GM08714 (cell line): ENCODE results near the gene TPD52L1.
"Not testable (repeated sequence)": the region's sequence is repeated elsewhere in the genome, so short reads cannot be mapped to it uniquely, and the experiment has no call there.

Experiments
- H3K4me3 ChIP-seq: fragments of 200-500 bp; sonication (Bioruptor generic); 2 replicates; pipeline ENCODE4 v1.5.1; 2014; ENCODE audit warnings: mild to moderate bottlenecking, low read length, inconsistent platforms
- ZNF274 ChIP-seq: IDR thresholded peaks from 2 replicates; pipeline ENCODE4 v1.6.1; 2012; ENCODE audit warnings: mild to moderate bottlenecking, low read depth, low read length

Gene TPD52L1

DNA sequence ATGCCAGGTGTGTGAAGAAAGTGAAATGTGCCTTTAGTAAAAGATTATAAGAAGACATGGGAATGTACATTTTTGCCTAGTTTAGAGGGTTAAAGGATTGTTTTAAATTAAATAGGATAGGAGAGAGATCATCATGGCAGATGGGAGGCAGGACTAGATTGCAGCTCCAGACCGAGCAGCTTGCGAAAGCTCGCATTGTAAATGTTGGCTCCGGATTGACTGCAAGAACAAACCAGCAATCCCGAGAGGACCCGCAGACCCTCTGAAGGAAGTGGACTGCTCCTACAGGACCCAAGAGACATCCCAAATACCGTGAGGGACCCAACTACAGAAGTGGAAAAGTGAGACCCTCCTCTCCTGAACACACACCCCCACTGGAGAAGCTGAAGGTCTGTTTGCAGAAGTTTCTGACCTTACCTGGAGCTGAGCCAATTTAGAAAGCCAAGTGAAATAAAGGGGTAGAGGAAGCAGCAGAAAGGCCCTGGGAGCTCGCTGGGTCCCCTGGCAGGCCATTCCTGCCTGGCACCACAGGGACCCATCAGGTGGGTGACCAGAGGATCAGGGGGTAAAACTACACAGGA lies 30.0 kb upstream of the TPD52L1 start:
- TF ChIP-seq ZNF274 = no peak
- no peak overlapping the region for H3K4me3 ChIP-seq

DNA sequence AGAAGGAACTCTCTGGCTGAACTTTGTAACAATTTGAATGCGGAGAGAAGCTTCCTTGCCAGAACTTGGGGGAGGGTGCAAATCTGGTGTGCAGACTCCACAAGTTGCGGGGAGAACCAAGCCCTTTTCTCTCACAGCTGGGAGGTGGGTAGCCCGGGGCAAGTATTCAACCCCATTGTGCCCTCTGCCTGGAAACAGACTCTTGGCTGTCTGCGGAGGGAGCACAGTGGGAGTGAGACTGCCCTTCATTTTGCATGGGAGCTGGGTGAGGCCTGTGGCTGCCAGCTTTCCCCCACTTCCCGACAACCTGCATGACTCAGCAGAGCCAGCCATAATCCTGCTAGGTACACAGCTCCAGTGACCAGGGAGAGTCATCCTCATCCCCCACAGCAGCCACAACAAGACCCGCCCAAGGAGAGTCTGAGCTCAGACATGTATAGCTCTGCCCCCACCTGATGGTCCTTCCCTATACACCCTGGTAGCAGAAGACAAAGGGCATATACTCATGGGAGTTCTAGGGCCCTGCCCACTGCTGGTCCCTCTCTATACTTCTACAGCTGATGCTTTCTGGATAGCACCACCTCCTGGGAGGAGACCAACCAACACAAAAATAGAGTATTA lies 29.4 kb upstream of the TPD52L1 start:
- H3K4me3 ChIP-seq = no peak overlapping the region
- TF ChIP-seq ZNF274 = no peak

DNA sequence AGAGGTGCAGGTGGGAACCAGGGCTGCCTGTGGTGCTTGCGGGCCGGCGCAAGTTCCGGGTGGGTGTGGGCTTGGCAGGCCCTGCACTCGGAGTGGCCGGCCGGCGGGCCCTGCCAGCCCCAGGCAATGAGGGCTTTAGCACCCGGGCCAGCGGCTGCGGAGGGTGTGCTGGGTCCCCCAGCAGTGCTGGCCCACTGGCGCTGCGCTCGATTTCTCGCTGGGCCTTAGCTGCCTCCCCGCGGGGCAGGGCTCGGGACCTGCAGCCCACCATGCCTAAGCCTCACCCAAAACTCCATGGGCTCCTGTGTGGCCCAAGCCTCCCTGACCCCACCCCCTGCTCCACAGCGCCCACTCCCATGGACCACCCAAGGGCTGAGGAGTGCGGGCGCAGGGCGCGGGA lies 27.7 kb upstream of the TPD52L1 start:
- H3K4me3 ChIP-seq = not testable (repeated sequence)

- no peak for TF ChIP-seq ZNF274
- H3K4me3 ChIP-seq = no peak overlapping the region
Measured at GRCh38 chr6:125129354-125129753, 24.2 kb upstream of the TPD52L1 start.

DNA sequence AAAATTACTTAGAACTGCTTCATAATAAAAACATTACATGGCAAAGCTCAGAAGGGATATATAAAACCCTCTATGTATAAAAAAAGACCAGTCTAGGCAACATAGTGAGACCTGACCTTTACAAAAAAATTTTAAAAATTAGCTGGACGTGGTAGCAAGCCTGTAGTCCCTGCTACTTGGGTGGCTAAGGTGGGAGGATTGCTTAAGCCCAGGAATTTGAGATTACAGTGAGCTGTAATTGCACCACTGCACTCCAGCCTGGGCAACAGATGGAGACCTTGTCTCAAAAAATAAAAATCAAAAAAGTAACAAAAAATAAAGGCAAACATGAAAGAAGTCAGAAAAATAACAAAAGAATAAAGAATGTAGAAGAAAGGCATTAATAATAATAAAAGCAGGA lies 21.5 kb upstream of the TPD52L1 start:
- H3K4me3 ChIP-seq = no peak overlapping the region
- no peak for TF ChIP-seq ZNF274

GRCh38 chr6:125136378-125136777 lies 17.2 kb upstream of the TPD52L1 start:
- no peak overlapping the region for H3K4me3 ChIP-seq
- no peak for TF ChIP-seq ZNF274

DNA sequence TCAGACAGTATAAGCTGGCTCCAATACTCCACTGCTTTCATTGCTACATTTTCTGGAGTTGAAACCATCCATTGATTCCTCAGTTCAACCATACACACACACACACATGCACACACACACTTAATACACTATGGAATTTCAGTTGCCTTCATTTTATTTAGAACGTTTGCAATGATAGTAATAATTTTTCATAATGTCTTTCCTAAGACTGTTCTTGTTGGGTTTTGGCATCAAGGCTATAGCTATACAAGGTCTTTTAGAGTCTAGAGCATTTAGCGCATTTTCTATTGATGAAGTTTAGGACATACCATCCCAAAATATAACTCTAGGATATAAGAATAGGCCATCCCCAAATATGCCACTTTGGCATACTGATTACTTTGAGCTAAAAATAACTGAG lies 15.5 kb upstream of the TPD52L1 start:
- no peak for TF ChIP-seq ZNF274
- no peak overlapping the region for H3K4me3 ChIP-seq

GRCh38 chr6:125140808-125141207 lies 12.8 kb upstream of the TPD52L1 start:
- no peak for TF ChIP-seq ZNF274
- no peak overlapping the region for H3K4me3 ChIP-seq

- H3K4me3 ChIP-seq = no peak overlapping the region
- no peak for TF ChIP-seq ZNF274
Measured at GRCh38 chr6:125142618-125143017, 11.0 kb upstream of the TPD52L1 start.

DNA sequence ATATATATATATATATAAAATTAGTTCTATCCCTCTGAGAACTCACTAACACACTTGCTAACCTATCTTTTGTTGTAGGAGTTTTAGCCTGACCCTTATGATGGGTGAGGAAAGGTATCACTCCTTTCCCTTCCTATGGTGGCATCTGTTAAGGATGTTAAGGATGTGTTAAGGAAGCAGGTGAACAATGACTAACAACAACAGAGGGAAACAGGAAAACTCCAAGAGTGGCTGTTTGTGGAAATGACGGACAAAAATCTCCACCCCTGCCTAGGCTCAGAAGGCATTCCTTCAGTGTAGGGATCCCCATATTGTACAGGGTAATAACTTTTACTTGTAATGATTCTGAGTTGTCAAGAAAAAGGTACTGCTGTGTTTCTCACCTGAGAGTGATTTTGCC lies 8.8 kb upstream of the TPD52L1 start:
- no peak overlapping the region for H3K4me3 ChIP-seq
- no peak for TF ChIP-seq ZNF274

- no peak for TF ChIP-seq ZNF274
- no peak overlapping the region for H3K4me3 ChIP-seq
Measured at GRCh38 chr6:125149256-125150144, 4.1 kb upstream of the TPD52L1 start.

DNA sequence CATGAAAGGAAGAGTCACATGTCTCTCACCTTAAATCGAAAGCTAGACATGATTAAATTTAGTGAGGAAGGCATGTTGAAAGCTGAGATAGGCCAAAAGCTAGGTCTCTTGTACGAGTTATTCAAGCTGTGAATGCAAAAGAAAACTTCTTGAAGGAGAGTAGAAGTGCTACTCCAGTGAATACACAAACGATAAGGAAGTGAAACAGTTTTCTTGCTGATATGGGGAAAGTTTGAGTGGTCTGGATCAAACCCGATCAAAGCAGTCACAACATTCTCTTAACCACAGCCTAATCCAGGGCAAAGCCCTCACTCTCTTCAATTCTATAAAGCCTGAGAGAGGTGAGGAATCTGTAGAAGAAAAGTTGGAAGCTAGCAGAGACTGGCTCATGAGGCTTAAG lies 1.9 kb upstream of the TPD52L1 start:
- no peak for TF ChIP-seq ZNF274

DNA sequence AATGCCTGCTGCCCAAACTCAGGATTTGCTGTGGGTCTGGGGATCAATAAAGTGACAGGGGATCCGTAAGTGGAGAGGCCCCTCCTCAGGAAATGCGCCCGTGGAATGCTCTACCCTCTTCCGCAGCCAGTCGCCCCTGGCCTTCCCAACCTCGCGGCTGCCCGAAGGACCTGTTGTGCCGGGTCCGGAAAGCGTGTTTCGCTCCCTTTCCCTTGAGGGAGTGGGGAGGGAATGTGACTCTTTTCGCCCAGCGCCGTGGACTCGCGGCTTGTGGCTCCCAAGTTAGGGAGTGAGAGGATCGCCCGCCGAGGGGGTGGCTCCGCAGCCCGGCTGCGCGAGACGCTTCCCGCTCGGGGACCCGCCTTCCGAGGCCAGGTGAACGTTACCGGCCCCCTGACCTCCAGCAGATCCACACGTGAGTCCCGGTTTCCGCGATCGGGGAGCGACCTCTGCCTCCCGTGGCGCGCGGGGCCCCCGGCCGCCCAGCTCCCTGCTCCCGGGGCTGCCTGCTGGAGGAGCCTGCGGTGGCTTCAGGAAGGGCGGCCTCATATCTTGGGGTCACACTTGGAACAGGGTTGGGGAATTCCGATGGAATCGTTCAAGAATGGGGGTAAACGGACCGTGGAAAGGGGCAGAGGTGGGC lies 666 bp downstream of the TPD52L1 start:
- peak overlapping the region; percentile 47 for H3K4me3 ChIP-seq
- no peak for TF ChIP-seq ZNF274

More for the DNA sequence above, 1.9 kb upstream of the TPD52L1 start:
- no peak overlapping the region for H3K4me3 ChIP-seq

- no peak for TF ChIP-seq ZNF274
- H3K4me3 ChIP-seq = no peak overlapping the region
Measured at GRCh38 chr6:125154761-125155135, 1.2 kb downstream of the TPD52L1 start.

DNA sequence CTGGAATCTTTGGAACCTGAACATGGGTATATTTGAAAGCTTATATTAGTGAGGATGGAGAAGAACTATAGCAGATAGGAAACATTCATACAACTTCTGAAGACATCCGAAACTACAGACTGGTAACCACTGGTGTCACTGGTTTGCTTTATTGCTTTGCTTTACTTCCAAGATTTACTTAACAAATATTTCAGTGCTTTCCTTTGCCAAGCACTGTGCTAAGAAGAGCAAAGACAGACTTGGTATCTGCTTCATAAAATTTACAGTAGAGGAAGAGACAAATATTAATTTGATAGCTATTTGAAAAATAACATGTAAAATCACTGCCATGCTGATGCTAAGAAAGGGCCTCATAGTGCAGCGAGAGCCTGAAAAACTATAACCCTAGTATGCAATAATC lies 1.8 kb downstream of the TPD52L1 start:
- TF ChIP-seq ZNF274 = no peak
- H3K4me3 ChIP-seq = no peak overlapping the region
